Endodermal cell (in vitro differentiated cells): Measurements from ENCODE around the gene CD74. TPM values are rescaled to one million over a fixed set of nuclear protein-coding genes. Genes with fewer than 3 reads are reported as not detected.

ENCODE experiments used
- DNase-seq: peaks from one replicate; pipeline ENCODE4 v3.0.0-alpha.2; 2017
- H3K27ac ChIP-seq: 2 replicates; pipeline ENCODE4 v1.5.1; 2013; ENCODE audit warnings: mild to moderate bottlenecking, low read depth, low read length, moderate library complexity
- H3K27me3 ChIP-seq: 2 replicates; pipeline ENCODE4 v1.6.1; 2013; ENCODE audit warnings: mild to moderate bottlenecking, low read length, moderate library complexity; ENCODE audit not compliant: insufficient read depth, control insufficient read depth, poor library complexity, severe bottlenecking
- H3K36me3 ChIP-seq: 2 replicates; pipeline ENCODE4 v1.7.0; 2013; ENCODE audit warnings: mild to moderate bottlenecking, low read length, moderate library complexity; ENCODE audit not compliant: control insufficient read depth, insufficient read depth
- H3K4me1 ChIP-seq: one replicate; pipeline ENCODE4 v1.7.0; 2013; ENCODE audit warnings: low read length; ENCODE audit not compliant: control insufficient read depth, insufficient read depth
- H3K4me3 ChIP-seq: 2 replicates; pipeline ENCODE4 v1.5.1; 2013; ENCODE audit warnings: mild to moderate bottlenecking, low read length, moderate library complexity
- H3K9ac ChIP-seq: 2 replicates; pipeline ENCODE4 v1.6.1; 2013; ENCODE audit warnings: mild to moderate bottlenecking, low read length, moderate library complexity; ENCODE audit not compliant: poor library complexity, severe bottlenecking; ENCODE audit errors: extremely low read depth
- H3K9me3 ChIP-seq: 2 replicates; pipeline ENCODE4 v1.6.1; 2013; ENCODE audit warnings: mild to moderate bottlenecking, low read length, moderate library complexity; ENCODE audit not compliant: control insufficient read depth
- H3K27ac Mint-ChIP-seq: 2 replicates; pipeline ENCODE4 v1.8.0; 2020; ENCODE audit warnings: mixed read lengths
- H3K27me3 Mint-ChIP-seq: 2 replicates; pipeline ENCODE4 v1.8.0; 2021; ENCODE audit warnings: mild to moderate bottlenecking, mixed read lengths; ENCODE audit not compliant: insufficient read depth
- H3K36me3 Mint-ChIP-seq: 2 replicates; pipeline ENCODE4 v1.8.0; 2020; ENCODE audit warnings: low read depth, mixed read lengths
- H3K4me1 Mint-ChIP-seq: 2 replicates; pipeline ENCODE4 v1.8.0; 2020; ENCODE audit warnings: mixed read lengths
- H3K4me3 Mint-ChIP-seq: 2 replicates; pipeline ENCODE4 v1.8.0; 2020; ENCODE audit warnings: mild to moderate bottlenecking, moderate library complexity, mixed read lengths
- H3K9me3 Mint-ChIP-seq: 2 replicates; pipeline ENCODE4 v1.8.0; 2020; ENCODE audit warnings: mild to moderate bottlenecking, mixed read lengths
- WGBS, 2 experiments: methylation state at CpG; one replicate each; pipeline versions ENCODE4 v1.1.5 to v1.1.7; 2013; ENCODE audit warnings: missing lambda C conversion rate in 2 of 2, mixed read lengths in 1 of 2; ENCODE audit not compliant: insufficient coverage in 1 of 2, insufficient read length in 1 of 2; 5-methylcytosine and 5-hydroxymethylcytosine counted together
- total RNA-seq, 2 donors: library from RNA; stranded (reverse); fragmentation: NEBNext Ultra II Directional in 1 of 2; extraction: Animal tissue kit (Norgen Biotek cat#: 25700) in 1 of 2; gene quantifications; 2 replicates in 1 of 2; 3 replicates in 1 of 2; pipeline ENCODE4 v1.2.1, GENCODE V29; 2021
- TF ChIP-seq, protein P1 (sequence below): fragments of 200-600 bp; sonication (generic); conservative IDR thresholded peaks from 2 replicates; pipeline ENCODE4 v1.5.0; 2021; ENCODE audit warnings: antibody characterized with exemption, mild to moderate bottlenecking

Gene CD74
- total RNA-seq, 2 donors from 2014 or later = 12.4 to 20.0 TPM

DNA sequence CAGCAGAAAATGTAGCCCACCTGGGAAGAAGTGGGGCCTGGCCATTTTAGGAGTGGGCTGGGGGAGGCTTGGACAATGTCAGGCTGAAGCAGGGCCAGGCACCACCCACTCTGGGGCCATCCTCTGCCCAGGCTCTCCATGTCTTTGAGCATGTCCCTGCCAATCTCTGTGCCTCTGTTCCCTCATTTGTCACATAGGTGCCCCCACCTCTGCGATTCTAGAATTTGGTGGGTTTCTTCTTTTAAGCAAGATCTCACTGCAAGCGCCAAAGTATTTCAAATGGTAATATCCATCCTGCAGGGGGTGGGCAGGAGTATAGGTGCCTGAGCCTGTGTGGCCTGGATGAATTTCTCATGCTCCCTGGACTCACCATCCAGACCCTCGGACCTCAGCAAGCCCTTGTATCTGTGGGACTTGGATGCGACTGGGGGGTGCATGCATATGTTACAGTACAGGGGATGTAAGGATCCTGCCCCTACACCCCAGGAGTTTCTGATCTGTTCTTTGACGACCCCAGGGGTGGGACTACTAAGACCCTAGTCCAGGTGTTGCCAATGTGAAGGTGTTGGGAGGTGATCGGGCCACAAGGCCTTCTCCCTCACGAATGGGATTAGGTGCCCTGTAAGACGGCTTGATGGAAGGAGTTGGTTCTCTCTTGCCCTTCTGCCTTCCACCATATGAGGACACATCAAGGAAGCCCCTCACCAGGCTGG lies 4.3 kb downstream of the CD74 start:
- Histone ChIP-seq H3K36me3 (no peaks in the 10 kb centered on the region), H3K9me3 (no peaks in the 10 kb centered on the region), H3K27ac (no peak overlapping the region), H3K4me1 (no peaks in the 10 kb centered on the region), H3K27me3 (no peaks in the 10 kb centered on the region), H3K9ac (no peak overlapping the region), H3K4me3 (no peak overlapping the region)
- H3K9me3 Mint-ChIP-seq = no peaks in the 10 kb centered on the region
- H3K36me3 Mint-ChIP-seq = no peaks in the 10 kb centered on the region
- peaks cover 15% of the 10 kb centered on the region for H3K4me1 Mint-ChIP-seq
- H3K4me3 Mint-ChIP-seq = no peak overlapping the region
- H3K27ac Mint-ChIP-seq = peak overlapping the region; percentile 61
- TF ChIP-seq, protein P1, sequence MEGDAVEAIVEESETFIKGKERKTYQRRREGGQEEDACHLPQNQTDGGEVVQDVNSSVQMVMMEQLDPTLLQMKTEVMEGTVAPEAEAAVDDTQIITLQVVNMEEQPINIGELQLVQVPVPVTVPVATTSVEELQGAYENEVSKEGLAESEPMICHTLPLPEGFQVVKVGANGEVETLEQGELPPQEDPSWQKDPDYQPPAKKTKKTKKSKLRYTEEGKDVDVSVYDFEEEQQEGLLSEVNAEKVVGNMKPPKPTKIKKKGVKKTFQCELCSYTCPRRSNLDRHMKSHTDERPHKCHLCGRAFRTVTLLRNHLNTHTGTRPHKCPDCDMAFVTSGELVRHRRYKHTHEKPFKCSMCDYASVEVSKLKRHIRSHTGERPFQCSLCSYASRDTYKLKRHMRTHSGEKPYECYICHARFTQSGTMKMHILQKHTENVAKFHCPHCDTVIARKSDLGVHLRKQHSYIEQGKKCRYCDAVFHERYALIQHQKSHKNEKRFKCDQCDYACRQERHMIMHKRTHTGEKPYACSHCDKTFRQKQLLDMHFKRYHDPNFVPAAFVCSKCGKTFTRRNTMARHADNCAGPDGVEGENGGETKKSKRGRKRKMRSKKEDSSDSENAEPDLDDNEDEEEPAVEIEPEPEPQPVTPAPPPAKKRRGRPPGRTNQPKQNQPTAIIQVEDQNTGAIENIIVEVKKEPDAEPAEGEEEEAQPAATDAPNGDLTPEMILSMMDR = no peak
- WGBS, 2 experiments = 89 to 95% methylated on average over 8 of the region's 8 CpGs
- DNase-seq = no peak
- H3K27me3 Mint-ChIP-seq = no peaks in the 10 kb centered on the region

DNA sequence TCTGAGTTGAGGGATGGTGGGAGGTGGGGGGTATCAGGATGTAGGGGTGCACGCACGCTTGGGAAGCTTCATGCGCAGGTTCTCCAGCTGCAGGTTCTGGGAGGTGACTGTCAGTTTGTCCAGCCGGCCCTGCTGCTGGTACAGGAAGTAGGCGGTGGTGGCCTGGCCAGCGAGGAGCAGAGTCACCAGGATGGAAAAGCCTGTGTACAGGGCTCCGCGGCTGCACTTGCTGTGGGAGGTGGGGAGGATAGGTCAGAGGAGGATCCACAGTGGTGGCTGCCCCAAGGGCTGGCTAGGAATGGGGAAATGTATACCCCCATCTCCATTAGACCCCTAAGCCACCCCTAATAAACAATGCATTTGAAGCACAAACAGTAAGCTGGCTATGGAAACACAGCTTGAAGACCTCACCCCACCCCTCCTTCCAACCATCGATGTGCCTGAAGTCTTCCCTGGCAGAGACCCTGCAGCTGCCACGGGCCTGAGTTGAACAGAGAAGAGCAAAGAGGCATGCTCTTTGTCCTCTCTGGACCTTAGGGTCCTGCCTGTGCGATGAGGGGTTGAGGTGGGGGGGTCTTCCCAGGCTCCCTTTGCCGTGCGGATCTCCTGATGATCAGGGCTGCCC lies 5.5 kb downstream of the CD74 start:
- Histone ChIP-seq H3K27me3 (no peaks in the 10 kb centered on the region), H3K4me1 (no peaks in the 10 kb centered on the region), H3K9ac (no peak overlapping the region), H3K36me3 (no peaks in the 10 kb centered on the region), H3K4me3 (no peak overlapping the region), H3K9me3 (no peaks in the 10 kb centered on the region), H3K27ac (no peak overlapping the region)
- peaks cover 4% of the 10 kb centered on the region for H3K36me3 Mint-ChIP-seq
- 94 to 95% methylated on average over 5 to 13 of the region's 13 CpGs for WGBS, 2 experiments
- no peak overlapping the region for H3K4me3 Mint-ChIP-seq
- TF ChIP-seq, protein P1 = no peak
- no peaks in the 10 kb centered on the region for H3K27me3 Mint-ChIP-seq
- H3K4me1 Mint-ChIP-seq = peaks cover 10% of the 10 kb centered on the region
- H3K9me3 Mint-ChIP-seq = no peaks in the 10 kb centered on the region
- H3K27ac Mint-ChIP-seq = no peak overlapping the region
- DNase-seq = no peak

DNA sequence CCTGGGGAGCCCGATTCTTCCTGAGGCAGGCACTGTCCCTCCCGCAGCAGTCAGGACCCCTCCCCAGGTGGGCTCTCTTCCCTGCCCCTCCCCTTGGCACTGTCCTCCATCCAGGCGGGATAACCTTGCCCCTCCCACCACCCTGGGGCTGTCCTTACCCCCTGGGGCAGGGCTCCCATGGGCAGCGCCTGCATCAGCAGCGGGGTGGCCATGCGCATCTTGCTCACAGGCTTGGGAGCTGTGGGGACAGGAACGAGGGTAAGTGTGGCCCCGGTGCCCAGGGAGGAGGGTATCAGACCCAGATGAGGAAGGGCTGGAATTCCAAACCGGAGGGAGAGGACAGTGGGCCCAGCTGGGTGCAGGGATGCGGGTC lies 6.0 kb downstream of the CD74 start:
- no peak overlapping the region for H3K27ac Mint-ChIP-seq
- no peaks in the 10 kb centered on the region for H3K36me3 ChIP-seq
- TF ChIP-seq, protein P1 = no peak
- DNase-seq = no peak
- no peak overlapping the region for H3K4me3 ChIP-seq
- peaks cover 4% of the 10 kb centered on the region for H3K36me3 Mint-ChIP-seq
- no peaks in the 10 kb centered on the region for H3K27me3 Mint-ChIP-seq
- no peak overlapping the region for H3K4me3 Mint-ChIP-seq
- WGBS, 2 experiments = 81 to 84% methylated on average over 7 to 10 of the region's 10 CpGs
- H3K9me3 ChIP-seq = no peaks in the 10 kb centered on the region
- no peak overlapping the region for H3K27ac ChIP-seq
- peaks cover 10% of the 10 kb centered on the region for H3K4me1 Mint-ChIP-seq
- no peaks in the 10 kb centered on the region for H3K27me3 ChIP-seq
- H3K9me3 Mint-ChIP-seq = no peaks in the 10 kb centered on the region
- no peak overlapping the region for H3K9ac ChIP-seq
- no peaks in the 10 kb centered on the region for H3K4me1 ChIP-seq
